Stimulated activated CD4-positive, alpha-beta T cell treated with anti-CD3 and anti-CD28 coated beads, TNF-alpha, amount 100 ng/mL, for 1 hour (primary cell): Measurements from ENCODE around the gene SCUBE1.

Source experiments
- DNase-seq, 3 donors: peaks; one replicate each; pipeline ENCODE4 v3.0.0-alpha.2; 2020; ENCODE audit warnings: low read depth in 3 of 3, low spot score in 1 of 3

SCUBE1 gene

DNA sequence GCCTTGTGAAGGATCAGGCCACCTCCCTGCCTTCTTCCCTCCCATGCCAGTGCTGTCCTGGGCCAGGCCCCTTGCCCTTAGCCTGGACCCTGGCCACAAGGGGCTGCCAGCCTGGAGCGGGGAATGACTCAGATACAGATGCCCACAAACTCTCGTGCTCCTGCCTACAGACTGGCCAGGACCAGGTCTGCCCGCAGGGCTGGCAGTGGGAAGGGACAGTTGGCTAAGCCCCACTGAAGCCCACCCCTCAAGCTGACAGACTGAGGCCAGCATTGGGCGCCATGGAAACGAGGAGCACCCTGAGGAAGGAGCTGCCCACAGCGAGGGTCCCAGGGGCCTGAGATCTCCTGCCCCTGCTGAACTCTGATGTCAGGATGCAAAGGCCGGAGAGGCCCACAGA, 14.1 kb downstream of the SCUBE1 start:
- DNase-seq, result no peak

- no peak for DNase-seq
These were observed 16.1 kb downstream of the SCUBE1 start for GRCh38 chr22:43327157-43327438.

GRCh38 chr22:43326331-43327156, 16.6 kb downstream of the SCUBE1 start:
- no peak for DNase-seq

DNA sequence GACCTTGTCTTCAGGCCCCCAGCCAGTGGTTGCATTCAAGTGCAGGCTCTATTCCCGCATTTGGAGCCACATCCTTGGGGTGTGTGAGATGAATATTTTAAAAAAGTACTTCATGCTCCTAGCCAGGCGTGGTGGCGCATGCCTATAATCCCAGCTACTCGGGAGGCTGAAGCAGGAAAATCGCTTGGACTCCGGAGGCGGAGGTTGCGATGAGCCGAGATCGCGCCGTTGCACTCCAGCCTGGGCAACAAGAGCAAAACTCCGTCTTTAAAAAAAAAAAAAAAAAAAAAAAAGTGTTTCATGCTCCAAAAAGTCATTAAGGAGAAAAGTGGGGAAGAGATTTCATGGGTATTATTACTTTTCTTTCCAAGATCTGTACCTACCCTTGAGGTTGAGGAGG, 18.0 kb downstream of the SCUBE1 start:
- DNase-seq, result no peak

- no peak for DNase-seq
These were observed 21.9 kb downstream of the SCUBE1 start for GRCh38 chr22:43320943-43321900.

DNA sequence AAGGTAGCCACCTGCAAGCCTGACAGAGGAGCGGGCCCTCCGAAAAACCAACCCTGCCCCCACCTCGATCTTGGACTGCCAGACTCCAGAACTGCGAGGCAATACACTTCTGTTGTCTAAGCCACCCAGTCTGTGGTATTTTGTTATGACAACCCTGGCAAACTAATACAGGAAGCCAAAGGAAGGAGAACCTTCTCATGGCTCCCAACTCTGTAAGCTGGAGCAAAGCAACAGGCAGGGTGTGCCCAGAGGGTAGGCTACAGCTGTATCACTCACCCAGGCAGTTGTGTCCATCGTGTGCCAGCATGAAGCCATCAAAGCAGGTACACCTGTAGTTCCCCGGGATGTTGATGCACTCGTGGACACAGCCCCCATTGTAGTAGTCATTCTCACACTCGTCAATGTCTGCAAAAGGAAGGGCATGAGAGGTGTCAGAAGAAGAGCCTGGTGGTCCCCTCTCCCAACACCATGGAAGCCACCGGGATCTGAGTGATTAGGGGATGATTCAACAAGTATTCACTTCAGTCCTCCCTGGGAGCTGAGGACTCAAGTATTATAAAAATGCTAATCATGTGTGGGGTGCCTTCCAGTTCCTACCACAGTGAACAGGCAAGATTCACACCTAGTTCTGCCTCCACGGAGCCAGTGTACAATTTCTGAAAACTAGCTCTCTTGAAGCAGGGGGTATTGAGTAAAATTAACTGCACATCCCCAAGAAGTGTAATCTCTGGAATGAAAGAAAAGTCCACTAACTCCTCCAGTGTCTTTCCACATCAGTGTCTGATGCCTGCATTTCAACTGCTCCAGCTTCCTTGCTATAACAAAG, 23.3 kb downstream of the SCUBE1 start:
- no peak for DNase-seq

DNA sequence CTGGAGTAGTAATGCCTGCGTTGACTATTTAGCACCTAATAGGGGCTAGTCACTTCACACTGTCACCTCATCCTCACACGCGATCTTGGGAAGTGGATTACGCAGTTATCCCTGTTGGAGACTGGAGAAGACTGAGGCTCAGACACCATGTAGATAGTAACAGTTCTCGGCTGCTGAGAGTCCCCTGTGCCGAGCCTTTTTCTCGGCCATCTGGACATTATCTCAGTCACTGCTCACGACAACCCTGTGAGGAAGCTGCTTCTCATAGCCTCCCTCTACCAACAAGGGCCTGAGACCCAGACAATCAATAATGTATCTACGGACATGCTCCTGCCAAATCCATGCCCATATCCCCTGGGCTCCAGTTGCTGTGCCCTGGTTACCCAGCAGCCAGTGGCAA, 25.9 kb downstream of the SCUBE1 start:
- DNase-seq, result no peak

DNA sequence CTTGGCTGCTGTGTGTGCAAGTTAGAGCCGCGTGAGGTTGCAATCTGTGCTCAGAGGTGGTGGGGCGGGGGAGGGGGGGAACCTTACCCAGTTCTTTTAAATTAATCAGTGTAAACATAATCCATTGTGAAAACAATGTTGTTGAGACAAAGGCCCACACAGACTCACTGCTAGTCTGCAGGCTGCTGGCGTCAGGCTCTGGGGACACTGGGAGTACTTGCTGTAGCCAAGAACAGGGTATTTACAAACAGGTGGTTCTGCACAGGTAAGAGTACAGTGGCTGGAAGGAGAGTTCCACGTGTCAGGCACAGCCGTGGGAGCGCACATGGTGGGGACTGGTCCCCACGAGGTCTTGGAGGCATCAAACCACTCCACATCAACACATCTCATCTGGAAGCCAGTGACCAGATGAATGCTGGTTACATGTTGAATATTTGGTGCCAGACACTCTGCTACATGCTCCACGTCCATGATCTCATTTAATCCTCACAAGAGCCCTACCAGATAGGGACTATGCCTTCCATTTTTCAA, 27.4 kb downstream of the SCUBE1 start:
- no peak for DNase-seq

GRCh38 chr22:43314611-43315010, 28.6 kb downstream of the SCUBE1 start:
- DNase-seq, result no peak

GRCh38 chr22:43313890-43314474, 29.2 kb downstream of the SCUBE1 start:
- DNase-seq, result no peak

DNA sequence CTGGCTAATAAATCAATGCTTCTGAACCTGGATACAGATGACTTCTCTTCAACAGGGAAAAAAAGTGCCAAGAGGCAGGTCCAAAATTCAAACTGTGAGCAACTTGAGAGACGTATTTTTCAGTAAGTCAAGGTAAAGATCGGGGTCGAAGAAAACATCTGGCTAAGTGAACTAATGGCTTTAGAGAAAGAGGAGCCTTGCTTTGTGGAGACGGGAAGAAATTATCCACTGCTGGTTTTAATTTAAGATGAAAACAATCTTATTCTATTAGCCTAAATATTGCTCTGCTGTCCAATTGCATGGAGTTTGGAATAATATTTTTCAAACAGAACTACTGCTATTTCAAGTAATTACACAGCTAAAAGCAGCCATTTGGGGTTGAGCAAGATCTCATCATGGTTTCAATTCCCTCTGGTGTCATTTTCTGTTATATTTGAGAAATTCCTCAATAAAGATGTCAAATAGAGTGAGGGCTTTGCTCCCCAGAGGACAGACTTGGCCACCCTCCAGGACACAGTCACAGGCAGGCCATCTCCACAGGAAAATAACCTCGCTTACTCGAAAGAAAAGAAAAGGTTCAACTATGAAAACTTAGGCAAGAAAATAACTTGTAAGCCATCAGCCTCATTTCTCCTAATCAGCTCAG, 29.8 kb downstream of the SCUBE1 start:
- DNase-seq, result no peak

DNA sequence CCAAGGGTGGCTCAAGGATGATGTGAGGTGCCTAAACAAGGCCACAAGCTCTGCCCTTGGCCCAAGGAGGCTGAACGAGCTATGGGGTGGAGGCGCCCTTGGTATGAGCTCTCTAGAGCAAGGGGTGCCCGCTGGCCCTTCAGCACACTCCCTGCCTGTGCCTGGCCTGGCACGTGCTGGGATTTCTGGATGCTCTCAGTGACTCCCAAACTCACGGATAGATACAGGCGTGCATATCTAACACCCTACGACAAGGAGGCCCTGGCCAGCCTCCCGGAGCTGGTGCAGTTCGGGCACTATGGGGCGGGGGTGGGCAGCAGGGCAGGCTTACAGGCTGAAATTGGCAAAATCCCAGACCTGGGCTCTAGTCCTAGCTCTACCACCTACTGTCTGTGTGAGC, 30.6 kb downstream of the SCUBE1 start:
- no peak for DNase-seq

DNA sequence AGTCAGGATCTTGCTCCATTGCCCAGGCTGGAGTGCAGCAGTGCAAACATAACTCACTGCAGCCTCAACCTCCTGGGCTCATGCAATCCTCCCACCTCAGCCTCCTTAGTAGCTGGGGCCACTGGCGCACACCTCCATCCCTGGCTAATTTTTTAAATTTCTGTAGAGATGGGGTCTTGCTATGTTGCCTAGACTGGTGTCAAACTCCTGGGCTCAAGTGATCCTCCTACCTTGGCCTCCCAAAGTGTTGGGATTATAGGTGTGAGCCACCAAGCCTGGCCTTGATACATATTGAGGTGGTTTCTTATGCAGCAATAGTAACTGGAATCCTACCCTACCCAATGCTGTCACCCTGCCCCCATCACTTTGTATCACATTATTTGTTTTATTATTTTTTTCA, 32.4 kb downstream of the SCUBE1 start:
- no peak for DNase-seq

- no peak for DNase-seq
These were observed 32.9 kb downstream of the SCUBE1 start for GRCh38 chr22:43310311-43310710.

- no peak for DNase-seq
These were observed 34.3 kb downstream of the SCUBE1 start for GRCh38 chr22:43308836-43309235.

DNA sequence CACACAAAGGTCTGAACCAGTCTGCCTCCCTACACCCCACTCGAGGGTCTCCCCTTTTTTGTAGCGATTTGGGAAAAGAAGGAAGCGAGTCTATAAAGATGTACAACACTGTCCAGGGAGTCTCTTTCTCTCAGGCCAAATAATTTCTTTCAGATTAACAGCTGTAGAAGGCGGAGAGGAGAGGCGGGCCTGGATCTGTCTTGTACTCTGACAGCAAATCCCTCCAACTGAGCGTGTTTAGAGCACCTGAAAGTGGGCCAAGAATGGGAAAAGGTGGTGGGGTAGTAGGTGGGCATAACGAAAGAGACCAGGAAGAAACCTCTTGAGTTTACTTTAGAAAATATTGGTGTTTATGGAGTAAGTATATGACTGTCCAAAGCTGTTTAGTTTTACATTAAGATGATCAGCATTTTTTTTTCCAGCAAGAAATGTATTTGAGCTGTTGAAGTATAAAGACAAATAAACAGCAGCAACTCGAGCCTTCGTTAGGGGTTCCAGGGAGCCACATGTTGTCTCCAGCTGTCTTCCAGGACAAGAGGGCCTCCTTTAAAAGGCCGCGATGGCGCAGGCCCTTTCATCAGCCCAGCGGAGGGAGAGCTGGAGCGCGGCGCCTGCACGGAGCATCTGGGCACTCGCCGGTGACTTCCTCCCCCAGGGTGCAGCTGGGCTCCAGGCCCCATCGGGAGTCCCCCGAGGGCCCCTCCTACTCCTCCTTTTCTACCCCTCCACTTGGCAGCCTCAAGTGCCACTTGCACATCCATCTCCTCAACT, 34.9 kb downstream of the SCUBE1 start:
- DNase-seq, result no peak

DNA sequence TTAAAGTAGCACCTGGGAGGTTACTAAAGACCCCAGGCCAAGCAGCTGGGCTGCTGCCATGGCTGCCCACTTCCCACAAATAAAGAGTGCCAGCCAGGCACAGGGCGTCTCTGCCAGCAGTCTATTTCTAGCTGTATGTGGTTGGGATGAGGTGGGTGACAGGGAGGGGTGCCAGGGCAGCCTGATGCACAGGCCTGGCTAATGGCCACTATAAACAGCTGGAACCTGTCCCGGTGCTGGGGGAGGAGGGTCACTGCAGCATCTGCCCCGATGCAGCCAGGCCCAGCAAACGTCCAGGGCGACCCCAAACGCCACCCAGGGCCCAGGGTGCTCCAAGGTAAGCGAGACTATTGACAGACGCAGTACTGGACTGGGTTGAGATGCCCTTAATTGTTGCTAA, 37.4 kb downstream of the SCUBE1 start:
- DNase-seq, result no peak

DNA sequence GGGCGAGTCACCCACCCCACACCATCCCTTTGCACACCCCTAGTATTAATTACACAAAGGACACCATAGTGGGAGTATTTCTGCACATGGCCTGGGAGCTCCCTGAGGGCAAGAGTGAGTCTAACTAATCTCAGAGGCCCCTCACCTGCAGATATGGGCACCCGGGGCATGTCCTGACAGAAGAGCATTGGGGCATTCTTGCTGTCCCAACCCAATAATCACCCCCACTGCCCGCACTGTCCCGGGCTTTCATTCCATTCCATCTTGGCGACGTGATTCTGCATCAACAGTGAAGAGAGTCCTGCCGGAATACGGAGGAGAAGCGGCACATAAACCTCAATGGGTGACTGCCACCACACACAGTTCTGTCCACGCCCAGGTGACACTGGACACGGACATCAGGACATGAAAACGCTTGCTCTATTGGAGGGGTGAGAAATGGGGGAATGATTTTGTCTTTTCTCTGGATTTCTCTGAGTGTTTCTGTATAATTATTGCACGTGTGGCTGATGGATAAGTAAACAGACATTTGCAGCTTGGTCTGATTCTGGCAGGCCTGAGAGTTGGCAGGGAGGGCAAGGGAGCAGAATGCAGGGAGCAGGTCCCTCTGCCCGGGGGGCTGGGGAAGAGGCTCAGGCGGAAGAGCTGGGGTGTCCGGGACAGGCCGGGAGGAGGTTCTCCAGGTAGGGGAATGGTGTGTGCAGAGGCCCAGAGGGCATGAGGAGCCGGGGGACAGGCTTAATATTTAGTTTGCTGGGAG, 38.2 kb downstream of the SCUBE1 start:
- DNase-seq, result no peak

DNA sequence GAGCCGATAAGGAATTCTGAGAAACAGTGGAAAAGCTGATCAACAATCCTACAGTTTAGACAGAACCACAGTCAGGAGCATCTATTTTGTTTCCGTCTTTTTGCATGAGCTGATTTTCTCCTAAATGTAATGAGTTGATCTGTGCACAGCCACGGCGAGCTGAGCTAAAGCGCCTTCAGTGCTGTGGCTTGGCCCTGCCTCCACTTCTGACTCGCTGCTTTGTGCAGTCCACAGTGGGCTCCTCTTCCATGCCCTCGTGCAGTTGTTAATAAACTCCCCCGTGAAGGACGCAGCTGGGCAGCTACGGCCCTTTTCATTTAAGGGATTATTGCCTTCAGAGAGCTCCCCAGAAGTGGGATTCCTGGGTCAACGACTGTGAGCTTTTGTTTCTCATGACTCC, 39.4 kb downstream of the SCUBE1 start:
- DNase-seq, result no peak
